ENCODE measurements around the gene STK25. TPM values are rescaled to one million over a fixed set of nuclear protein-coding genes. Genes with fewer than 3 reads are reported as not detected.

STK25 gene
- total and polyA plus RNA-seq, 2 donors: 102 to 166 TPM

DNA sequence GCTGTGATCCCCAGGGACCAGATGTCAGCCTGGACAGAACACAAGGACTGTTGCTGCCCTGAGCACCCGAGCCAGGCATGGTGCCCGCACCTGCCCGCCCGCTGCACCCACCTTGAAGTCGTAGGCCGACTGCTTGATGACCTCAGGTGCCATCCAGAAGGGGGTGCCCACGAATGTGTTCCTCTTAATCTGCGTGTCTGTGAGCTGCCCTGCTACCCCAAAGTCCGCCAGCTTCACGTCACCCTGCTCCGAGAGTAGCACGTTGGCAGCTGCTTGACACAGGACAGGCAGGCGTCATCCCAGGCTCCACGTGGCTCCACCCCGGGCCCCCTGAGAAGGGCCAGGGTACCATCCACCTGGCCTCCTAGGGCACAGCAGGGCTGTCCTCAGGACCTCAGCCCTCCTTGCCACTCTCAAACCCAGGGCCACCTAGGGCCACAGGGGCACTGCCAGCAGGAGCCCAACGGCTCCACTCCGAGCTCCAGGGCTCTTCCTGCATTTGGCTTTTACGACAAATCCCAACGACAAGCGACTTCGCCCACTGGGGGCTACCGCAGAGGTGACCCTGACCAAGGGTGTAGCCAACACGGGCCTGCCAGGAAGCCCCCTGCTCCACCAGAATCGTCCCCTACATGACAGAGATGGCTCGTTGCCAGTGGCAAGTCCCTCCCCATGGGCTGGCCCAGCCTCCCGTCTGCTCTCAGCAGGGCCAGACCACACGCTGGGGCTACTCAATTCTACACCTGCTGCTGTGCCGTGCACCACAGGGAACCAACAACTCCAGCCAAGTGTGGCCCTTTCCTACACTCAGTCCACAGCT lies 9.0 kb downstream of the STK25 start:
- peaks cover 2% of the 10 kb centered on the region for H3K36me3 ChIP-seq (ENCODE audit: insufficient read depth)
- no peak overlapping the region for H3K27ac ChIP-seq (ENCODE audit: low read depth)
- H3K4me3 ChIP-seq (ENCODE audit: low read depth, low read length): no peak overlapping the region
- DNase-seq (ENCODE audit: extremely low spot score): no peak
- WGBS: 85% methylated on average over 28 of the region's 28 CpGs
- H3K4me1 ChIP-seq (ENCODE audit: insufficient read depth): no peaks in the 10 kb centered on the region

DNA sequence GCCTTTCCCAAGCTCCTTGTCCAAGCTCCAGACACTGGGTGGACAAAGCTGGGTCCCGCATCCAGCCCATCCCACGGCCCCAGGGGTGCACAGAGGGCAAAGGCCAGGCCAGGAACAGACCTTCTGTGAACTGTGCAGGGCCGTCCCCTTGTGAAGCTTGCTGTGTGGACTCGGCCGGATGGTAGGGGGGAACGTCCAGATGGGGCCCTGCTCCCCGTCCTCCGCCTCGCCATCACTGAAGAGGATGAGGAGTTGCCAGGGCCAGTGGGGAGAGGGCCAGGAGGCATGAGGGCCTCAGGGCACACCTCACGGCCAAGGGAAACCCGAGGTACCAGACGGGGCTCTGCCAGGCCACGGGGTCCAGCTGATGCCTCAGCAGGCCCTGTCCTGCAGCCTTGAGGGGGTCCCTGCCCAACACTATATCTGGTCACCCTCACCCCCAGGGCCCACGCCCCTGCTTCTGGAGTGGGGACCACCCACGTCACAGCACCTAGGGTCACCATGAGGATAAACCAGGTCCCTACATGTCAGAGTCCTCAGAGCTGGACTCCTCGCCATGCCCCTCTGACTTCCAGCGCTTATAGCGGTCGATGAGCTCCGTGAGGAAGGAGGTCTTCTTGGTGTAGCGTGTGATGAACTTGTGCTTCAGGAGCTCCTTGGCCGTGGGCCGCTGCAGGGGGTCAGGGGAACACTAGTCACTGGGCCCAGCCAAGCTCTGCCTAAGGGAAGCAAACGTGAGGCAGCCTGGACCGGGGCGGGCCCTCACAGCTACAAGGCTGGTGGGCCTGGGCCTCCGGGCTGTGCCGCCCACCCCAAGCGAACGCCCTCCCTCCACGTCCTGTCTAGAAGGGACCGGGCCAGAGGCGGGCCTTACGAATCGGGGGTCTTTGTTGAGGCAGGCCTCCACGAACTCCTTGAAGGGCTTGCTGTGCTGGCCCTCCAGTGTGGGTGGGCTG lies 10.0 kb downstream of the STK25 start:
- no peak overlapping the region for H3K4me3 ChIP-seq (ENCODE audit: low read depth, low read length)
- no peak for DNase-seq (ENCODE audit: extremely low spot score)
- WGBS: 91% methylated on average over 36 of the region's 36 CpGs
- H3K27ac ChIP-seq (ENCODE audit: low read depth): no peak overlapping the region
- peaks cover 2% of the 10 kb centered on the region for H3K36me3 ChIP-seq (ENCODE audit: insufficient read depth)
- no peaks in the 10 kb centered on the region for H3K4me1 ChIP-seq (ENCODE audit: insufficient read depth)

DNA sequence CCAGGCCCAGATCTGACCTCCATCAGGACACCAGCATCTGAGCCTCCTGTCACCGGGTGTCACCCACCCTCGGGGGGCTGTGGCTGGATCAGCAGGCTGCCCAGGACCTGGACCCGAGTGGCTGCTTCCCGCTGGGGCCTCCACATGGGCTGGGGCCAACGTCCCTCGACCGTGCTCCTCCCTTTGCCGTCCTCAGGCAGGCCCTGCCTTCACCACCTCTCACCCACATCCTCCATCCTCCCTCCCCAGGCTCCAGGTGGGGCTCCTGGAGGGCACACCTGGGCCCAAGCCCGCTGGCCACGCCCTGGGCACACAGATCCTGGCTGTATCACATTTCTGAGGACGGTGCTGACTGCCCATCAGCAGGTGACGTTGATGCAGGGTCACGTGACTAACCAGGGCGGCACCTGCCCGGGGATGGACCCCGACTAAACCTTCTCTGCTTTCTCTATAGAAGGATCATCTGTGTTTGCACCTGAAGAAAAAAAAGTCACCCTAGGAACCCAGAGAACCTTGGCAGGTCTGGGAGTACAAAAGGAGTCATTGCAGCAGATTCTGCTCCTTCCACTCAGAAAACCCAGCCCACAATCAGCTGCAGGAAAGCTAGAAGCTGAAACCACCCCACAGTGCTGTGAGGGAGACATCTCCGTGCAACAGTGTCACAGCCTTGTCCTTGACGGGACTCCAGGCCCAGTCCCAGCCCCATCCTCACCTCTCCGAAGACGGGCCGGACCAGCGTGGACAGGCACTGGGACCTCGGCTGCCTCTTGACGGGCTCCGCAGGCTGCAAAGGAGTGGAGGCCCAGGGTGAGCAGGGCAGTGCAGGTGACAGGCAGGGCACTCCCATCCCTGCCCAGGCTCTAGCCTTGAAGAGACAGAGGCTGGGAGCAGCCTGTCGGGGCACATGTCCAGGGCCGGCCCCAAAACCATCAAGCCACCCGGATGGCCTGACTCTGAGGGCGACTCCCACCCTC lies 11.2 kb downstream of the STK25 start:
- H3K36me3 ChIP-seq (ENCODE audit: insufficient read depth): peaks cover 2% of the 10 kb centered on the region
- no peak for DNase-seq (ENCODE audit: extremely low spot score)
- 84% methylated on average over 29 of the region's 29 CpGs for WGBS

DNA sequence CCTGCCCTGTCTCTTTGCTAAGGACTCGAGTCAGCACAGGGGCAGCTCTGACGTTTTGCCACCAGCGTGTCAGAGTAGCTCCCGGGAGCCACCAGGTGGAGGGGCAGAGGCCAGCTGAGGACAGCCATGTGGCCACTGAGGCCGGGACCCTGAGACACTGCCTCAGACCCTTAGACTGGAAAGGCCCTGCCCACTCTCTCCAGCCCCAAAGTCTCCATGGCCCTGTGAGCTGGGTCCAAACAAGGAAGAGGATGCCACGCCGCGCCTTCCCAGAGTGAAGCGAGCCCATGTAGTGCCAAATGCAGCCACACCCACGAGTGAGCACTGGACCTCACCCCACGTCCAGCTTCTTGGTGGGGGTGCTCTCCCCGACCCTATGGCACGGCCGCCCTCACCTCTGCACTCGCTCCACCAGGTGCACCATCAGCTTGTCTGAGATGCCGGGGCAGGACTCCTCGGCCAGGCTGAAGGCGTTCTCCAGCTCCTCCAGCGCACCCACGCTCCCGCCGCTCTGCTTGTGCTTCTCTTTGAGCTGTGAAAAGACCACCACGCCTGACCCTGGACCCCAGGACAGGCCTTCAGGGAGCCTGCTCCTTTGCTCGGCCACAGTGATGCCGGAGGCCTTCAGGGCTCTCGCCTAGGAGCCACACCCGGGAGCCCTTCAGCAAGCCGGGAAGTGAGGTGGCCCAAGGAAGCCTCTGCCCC lies 12.2 kb downstream of the STK25 start:
- Histone ChIP-seq H3K36me3 (ENCODE audit: insufficient read depth) (peaks cover under 1% of the 10 kb centered on the region), H3K4me3 (ENCODE audit: low read depth, low read length) (no peak overlapping the region), H3K27ac (ENCODE audit: low read depth) (no peak overlapping the region), H3K4me1 (ENCODE audit: insufficient read depth) (no peaks in the 10 kb centered on the region)
- WGBS: 93% methylated on average over 28 of the region's 28 CpGs
- no peak for DNase-seq (ENCODE audit: extremely low spot score)

More for the DNA sequence above, 11.2 kb downstream of the STK25 start:
- Histone ChIP-seq H3K4me1 (ENCODE audit: insufficient read depth) (no peaks in the 10 kb centered on the region), H3K4me3 (ENCODE audit: low read depth, low read length) (no peak overlapping the region), H3K27ac (ENCODE audit: low read depth) (no peak overlapping the region)

DNA sequence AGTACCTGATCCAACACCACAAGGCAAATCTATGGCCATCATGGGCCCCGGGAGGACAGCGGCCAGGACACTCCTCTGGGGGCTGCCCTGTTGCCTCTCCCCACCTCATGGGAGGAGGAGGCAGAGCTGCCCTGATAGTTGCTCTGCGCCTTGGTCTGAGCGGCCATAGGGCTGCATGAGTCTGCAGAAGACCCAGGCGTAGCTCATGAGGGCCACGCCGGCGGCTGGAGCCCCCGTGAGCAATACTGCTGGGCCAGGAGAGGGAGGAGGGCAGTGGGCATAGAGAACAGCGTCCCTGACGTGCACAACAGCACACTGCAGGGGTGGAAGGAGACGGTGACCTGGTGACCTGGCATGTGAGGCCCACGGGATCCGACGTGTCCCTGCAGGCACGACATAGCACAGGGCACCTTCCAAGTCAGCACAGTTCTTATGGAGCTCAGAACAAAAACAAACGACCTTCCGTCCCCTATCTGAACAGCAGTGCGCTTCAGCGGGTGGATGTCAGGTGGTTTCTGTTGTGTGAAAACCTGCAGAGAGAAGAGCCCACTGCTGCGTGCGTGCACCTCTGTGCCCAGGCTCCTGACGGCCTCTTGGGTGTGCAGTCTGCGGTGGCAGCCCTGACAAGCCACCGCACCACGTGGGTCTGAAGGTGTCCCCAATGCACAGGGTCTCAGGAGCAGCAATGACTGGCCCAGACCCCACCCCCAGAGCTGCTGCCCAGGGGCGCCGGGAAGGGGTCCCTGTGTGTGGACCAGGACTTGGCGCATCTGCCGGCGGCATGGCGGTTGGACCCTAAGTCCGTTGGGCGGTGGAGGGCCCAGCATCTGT lies 13.0 kb downstream of the STK25 start:
- no peaks in the 10 kb centered on the region for H3K36me3 ChIP-seq (ENCODE audit: insufficient read depth)
- WGBS: 79% methylated on average over 34 of the region's 34 CpGs

DNA sequence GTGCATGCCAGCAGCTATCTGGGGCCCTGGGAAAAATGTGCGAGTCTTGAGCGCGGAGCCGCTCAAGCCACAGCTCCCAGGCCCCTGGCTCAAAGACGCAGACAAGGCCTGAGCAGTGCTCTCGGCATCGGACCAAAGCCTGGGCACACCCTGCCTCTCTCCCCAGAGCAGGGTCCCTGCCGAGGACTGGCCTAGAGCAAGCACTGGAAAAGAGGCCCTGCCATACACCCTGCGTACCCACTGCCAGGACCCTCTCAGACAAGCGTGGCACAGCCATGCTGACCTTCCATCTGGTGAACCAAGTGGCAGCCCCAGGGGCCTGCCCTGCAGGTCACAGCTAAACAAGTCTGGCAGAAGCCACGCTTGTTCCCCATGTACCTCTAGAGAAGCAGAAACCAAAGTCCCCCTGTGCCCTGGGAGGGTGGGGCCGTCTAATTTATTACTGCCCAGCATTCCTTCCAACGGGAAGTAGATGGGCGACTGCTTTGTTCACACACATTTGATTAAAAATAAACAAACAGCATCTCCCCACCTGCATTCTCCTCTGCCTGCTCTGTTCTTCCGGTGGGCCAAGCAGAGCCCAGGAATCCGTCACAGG lies 14.0 kb downstream of the STK25 start:
- Histone ChIP-seq H3K36me3 (ENCODE audit: insufficient read depth) (no peaks in the 10 kb centered on the region), H3K4me3 (ENCODE audit: low read depth, low read length) (no peak overlapping the region), H3K27ac (ENCODE audit: low read depth) (no peak overlapping the region), H3K4me1 (ENCODE audit: insufficient read depth) (no peaks in the 10 kb centered on the region)
- WGBS: 78% methylated on average over 16 of the region's 16 CpGs
- DNase-seq (ENCODE audit: extremely low spot score): no peak

More for the DNA sequence above, 13.0 kb downstream of the STK25 start:
- H3K4me1 ChIP-seq (ENCODE audit: insufficient read depth): no peaks in the 10 kb centered on the region
- no peak for DNase-seq (ENCODE audit: extremely low spot score)
- no peak overlapping the region for H3K4me3 ChIP-seq (ENCODE audit: low read depth, low read length)
- H3K27ac ChIP-seq (ENCODE audit: low read depth): no peak overlapping the region

DNA sequence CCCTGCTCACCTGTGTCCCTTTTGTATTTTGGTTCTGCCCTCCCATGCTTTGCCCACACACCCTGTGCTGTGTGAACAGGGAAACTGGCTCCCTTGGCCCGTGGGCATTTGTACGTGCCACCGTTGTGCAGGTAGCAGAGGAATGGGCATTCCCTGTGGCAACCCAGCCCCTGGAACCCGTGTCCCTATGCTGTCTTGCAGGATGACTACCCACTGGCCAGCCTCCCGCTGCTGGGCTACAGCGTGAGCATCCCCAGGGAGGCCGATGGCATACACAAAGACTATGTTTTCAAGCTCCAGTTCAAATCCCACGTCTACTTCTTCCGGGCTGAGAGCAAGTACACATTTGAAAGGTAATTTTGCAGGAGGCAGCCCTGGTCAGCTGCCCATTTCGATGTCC lies 15.3 kb downstream of the STK25 start:
- H3K4me1 ChIP-seq (ENCODE audit: insufficient read depth): no peaks in the 10 kb centered on the region
- 88% methylated on average over 10 of the region's 10 CpGs for WGBS
- no peak overlapping the region for H3K27ac ChIP-seq (ENCODE audit: low read depth)
- no peak overlapping the region for H3K4me3 ChIP-seq (ENCODE audit: low read depth, low read length)
- DNase-seq (ENCODE audit: extremely low spot score): no peak
- no peaks in the 10 kb centered on the region for H3K36me3 ChIP-seq (ENCODE audit: insufficient read depth)

DNA sequence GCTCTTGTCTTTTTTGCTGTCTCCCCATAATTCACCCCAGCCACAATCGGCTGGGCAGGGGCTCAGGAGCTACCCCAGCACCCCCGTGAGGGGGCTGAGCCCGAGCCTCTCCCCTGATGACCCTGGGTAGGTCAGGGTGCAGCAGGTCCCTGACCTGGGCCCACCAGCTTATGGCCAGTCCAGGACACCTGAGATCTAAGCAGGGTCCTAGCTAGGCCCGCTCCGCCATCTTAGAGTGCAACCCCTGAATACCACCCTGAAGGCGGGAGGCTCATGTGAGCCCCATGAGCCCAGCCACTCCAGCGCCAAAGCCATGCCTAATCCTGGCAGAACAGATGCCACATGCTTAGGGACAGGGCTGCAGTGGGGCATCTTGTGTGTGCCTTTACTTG lies 16.2 kb downstream of the STK25 start:
- WGBS: 91% methylated on average over 7 of the region's 7 CpGs
- H3K4me3 ChIP-seq (ENCODE audit: low read depth, low read length): no peak overlapping the region
- DNase-seq (ENCODE audit: extremely low spot score): no peak
- no peaks in the 10 kb centered on the region for H3K4me1 ChIP-seq (ENCODE audit: insufficient read depth)
- H3K27ac ChIP-seq (ENCODE audit: low read depth): no peak overlapping the region
- H3K36me3 ChIP-seq (ENCODE audit: insufficient read depth): no peaks in the 10 kb centered on the region

DNA sequence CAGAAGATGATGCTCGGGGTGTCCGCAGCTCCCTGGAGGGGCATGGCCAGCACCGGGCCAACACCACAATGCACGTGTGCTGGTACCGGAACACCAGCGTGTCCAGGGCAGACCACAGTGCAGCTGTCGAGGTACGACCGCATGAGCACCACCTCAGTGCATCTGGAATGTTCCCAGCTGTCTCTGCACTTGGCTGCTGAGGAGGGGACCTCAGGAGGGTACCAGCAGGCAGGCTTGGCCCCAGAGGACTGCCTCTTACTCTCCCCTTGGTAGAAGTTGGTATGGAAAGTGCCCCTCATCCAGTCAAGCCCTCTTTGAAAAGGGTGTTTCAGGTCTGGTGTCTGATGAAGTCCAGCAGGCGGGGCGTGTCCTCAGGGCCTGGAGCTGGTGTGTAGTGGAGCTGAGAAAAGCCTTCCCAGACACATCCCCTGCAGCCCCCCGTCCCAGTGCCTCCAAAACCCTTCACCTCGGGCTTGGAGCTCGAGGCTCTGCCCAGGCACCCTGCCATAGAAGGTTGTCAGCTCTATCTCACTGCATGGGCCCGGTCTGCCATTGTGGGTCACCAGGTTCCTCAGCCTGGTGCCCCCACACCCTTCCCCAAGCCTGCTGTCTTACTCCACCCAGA lies 16.7 kb downstream of the STK25 start:
- H3K27ac ChIP-seq (ENCODE audit: low read depth): no peak overlapping the region
- no peaks in the 10 kb centered on the region for H3K4me1 ChIP-seq (ENCODE audit: insufficient read depth)
- WGBS: 76% methylated on average over 15 of the region's 15 CpGs
- H3K36me3 ChIP-seq (ENCODE audit: insufficient read depth): no peaks in the 10 kb centered on the region
- H3K4me3 ChIP-seq (ENCODE audit: low read depth, low read length): no peak overlapping the region
- no peak for DNase-seq (ENCODE audit: extremely low spot score)

DNA sequence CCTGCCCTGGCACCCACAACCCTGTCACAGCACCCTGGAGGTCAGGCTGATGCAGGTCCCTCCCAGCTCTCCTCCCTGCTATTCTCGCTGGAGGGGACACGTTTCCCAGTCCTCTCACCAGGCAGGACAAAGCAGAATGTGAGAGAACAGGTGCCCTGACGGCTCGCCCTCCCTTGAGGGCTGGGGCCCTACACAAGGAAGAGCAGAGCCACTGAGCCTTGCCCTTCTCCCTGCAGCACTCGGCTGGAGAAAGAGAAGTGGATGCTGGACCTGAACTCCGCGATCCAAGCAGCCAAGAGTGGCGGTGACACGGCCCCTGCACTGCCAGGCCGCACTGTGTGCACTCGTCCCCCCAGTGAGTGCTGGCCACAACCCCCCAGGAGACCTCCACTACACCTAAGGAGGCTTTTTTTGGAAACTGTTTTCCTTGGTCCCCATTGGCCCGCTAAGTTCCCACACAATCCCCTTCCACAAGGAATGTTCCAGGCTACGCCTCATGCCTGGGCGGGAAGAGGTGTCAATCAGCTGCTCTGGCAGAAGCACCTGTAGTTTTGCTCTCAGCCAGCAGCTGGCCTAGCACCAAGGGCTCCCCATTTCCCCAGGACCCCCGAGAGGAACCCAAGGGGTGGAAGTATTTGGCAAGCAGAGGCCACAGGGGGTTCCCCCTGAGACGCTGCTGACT lies 17.4 kb downstream of the STK25 start:
- no peak overlapping the region for H3K27ac ChIP-seq (ENCODE audit: low read depth)
- H3K36me3 ChIP-seq (ENCODE audit: insufficient read depth): no peaks in the 10 kb centered on the region
- no peak overlapping the region for H3K4me3 ChIP-seq (ENCODE audit: low read depth, low read length)
- no peaks in the 10 kb centered on the region for H3K4me1 ChIP-seq (ENCODE audit: insufficient read depth)
- 80% methylated on average over 16 of the region's 16 CpGs for WGBS
- no peak for DNase-seq (ENCODE audit: extremely low spot score)
